Activated CD8-positive, alpha-beta T cell treated with anti-CD3 and anti-CD28 coated beads for 36 hours (primary cell): ENCODE measurements around the gene EAF1. TPM values are rescaled to one million over a fixed set of nuclear protein-coding genes. Genes with fewer than 3 reads are reported as not detected.

Experiments used
- ATAC-seq: fragments of 200-7000 bp; cut with Tn5 transposase; one replicate; pipeline ENCODE4 v1.10.0; 2021; ENCODE audit warnings: mild to moderate bottlenecking, moderate library complexity
- CTCF ChIA-PET: fragments of 350-600 bp; sonication (Branson Sonifier 250); formaldehyde crosslinking; loops from one replicate; lab custom pipeline; 2021; ENCODE audit warnings: antibody characterized with exemption; lab: Charles Lee
- POLR2A ChIA-PET: fragments of 350-600 bp; sonication (Branson Sonifier 250); formaldehyde crosslinking; loops from one replicate; lab custom pipeline; 2021; ENCODE audit warnings: antibody characterized with exemption; lab: Charles Lee
- DNase-seq: peaks from one replicate; pipeline ENCODE4 v3.0.0-alpha.2; 2020
- H3K27ac Mint-ChIP-seq: one replicate; pipeline ENCODE4 v1.8.0; 2021; ENCODE audit warnings: mild to moderate bottlenecking, mixed read lengths
- H3K27me3 Mint-ChIP-seq: one replicate; pipeline ENCODE4 v1.8.0; 2021; ENCODE audit warnings: mixed read lengths
- H3K36me3 Mint-ChIP-seq: one replicate; pipeline ENCODE4 v1.8.0; 2021; ENCODE audit warnings: low read depth, mixed read lengths
- H3K4me1 Mint-ChIP-seq: one replicate; pipeline ENCODE4 v1.8.0; 2021; ENCODE audit warnings: low read depth, mixed read lengths
- H3K4me3 Mint-ChIP-seq: one replicate; pipeline ENCODE4 v1.8.0; 2021; ENCODE audit warnings: mild to moderate bottlenecking, moderate library complexity, mixed read lengths
- H3K9me3 Mint-ChIP-seq: one replicate; pipeline ENCODE4 v1.8.0; 2021; ENCODE audit warnings: mixed read lengths
- CTCF ChIP-seq: fragments of 200-600 bp; IDR thresholded peaks from one replicate; pipeline ENCODE4 v1.8.0; 2022; ENCODE audit warnings: antibody characterized with exemption, mild to moderate bottlenecking
- intact Hi-C: fragments of 100-400 bp; cut with micrococcal nuclease; formaldehyde crosslinking; loops from one replicate; pipeline ENCODE4 v1.10.0; 2022
- total RNA-seq, 2 experiments: library from RNA; stranded (reverse); gene quantifications; one replicate each; pipeline ENCODE4 v1.2.3, GENCODE V29; 2021

The EAF1 gene
- total RNA-seq, 2 experiments from 2014 or later, result 19.7 to 21.8 TPM

GRCh38 chr3:15399970-15400369 lies 27.4 kb upstream of the EAF1 start:
- Mint-ChIP-seq H3K27me3 (no peaks in the 10 kb centered on the region), H3K4me3 (no peak overlapping the region), H3K4me1 (peaks cover 15% of the 10 kb centered on the region), H3K27ac (no peak overlapping the region), H3K9me3 (no peaks in the 10 kb centered on the region), H3K36me3 (peaks cover 2% of the 10 kb centered on the region)
- peak; percentile 37 for DNase-seq
- intact Hi-C loops, result loop anchor here (2.0 to 10.0 kb wide), 2 partner anchors 197 to 285 kb away; no protein-coding TSS in a partner anchor
- CTCF ChIA-PET, result interaction anchor here (1.1 to 5.8 kb wide), 3 partner anchors 25 to 197 kb away, joined by 3 to 55 read pairs (median 8); no protein-coding TSS in a partner anchor
- POLR2A ChIA-PET, result no interaction called here
- peak; percentile 75 for ATAC-seq
- TF ChIP-seq CTCF, result no peak

- ATAC-seq (no peak), DNase-seq (no peak)
- Mint-ChIP-seq H3K9me3 (no peaks in the 10 kb centered on the region), H3K36me3 (no peaks in the 10 kb centered on the region), H3K27me3 (no peaks in the 10 kb centered on the region), H3K4me1 (peaks cover 15% of the 10 kb centered on the region), H3K4me3 (no peak overlapping the region), H3K27ac (no peak overlapping the region)
- intact Hi-C loops, result loop anchor here (10.0 kb wide), 1 partner anchor 287 kb away; no protein-coding TSS in a partner anchor
- ChIA-PET POLR2A (no interaction called here), CTCF (interaction anchor here (4.3 to 8.1 kb wide), 2 partner anchors 134 to 199 kb away, joined by 117 to 125 read pairs; partner anchors contain the start of gene CAPN7)
- TF ChIP-seq CTCF, result no peak
Measured at GRCh38 chr3:15401936-15402335, 25.5 kb upstream of the EAF1 start.

- CTCF ChIA-PET, result interaction anchor here (1.0 to 8.1 kb wide), 3 partner anchors 136 to 296 kb away, joined by 3 to 125 read pairs (median 117); partner anchors contain the start of gene CAPN7
- no peak for ATAC-seq
- POLR2A ChIA-PET, result no interaction called here
- Mint-ChIP-seq H3K4me3 (no peak overlapping the region), H3K36me3 (no peaks in the 10 kb centered on the region), H3K9me3 (no peaks in the 10 kb centered on the region), H3K27ac (no peak overlapping the region), H3K27me3 (no peaks in the 10 kb centered on the region), H3K4me1 (peaks cover 15% of the 10 kb centered on the region)
- TF ChIP-seq CTCF, result no peak
- DNase-seq, result no peak
- intact Hi-C loops, result loop anchor here (10.0 kb wide), 1 partner anchor 289 kb away; no protein-coding TSS in a partner anchor
Measured at GRCh38 chr3:15403495-15403894, 23.9 kb upstream of the EAF1 start.

GRCh38 chr3:15403965-15404364 lies 23.4 kb upstream of the EAF1 start:
- H3K4me1 Mint-ChIP-seq, result peaks cover 15% of the 10 kb centered on the region
- H3K9me3 Mint-ChIP-seq, result no peaks in the 10 kb centered on the region
- H3K27me3 Mint-ChIP-seq, result no peaks in the 10 kb centered on the region
- H3K27ac Mint-ChIP-seq, result no peak overlapping the region
- DNase-seq, result no peak
- no peak overlapping the region for H3K4me3 Mint-ChIP-seq
- POLR2A ChIA-PET, result no interaction called here
- TF ChIP-seq CTCF, result no peak
- CTCF ChIA-PET, result interaction anchor here (1.2 to 8.1 kb wide), 6 partner anchors 17 to 285 kb away, joined by 4 to 125 read pairs (median 6); partner anchors contain the start of gene CAPN7
- H3K36me3 Mint-ChIP-seq, result no peaks in the 10 kb centered on the region
- no peak for ATAC-seq
- intact Hi-C loops, result loop anchor here (2.0 to 10.0 kb wide), 2 partner anchors 135 to 289 kb away; no protein-coding TSS in a partner anchor

- ATAC-seq, result no peak
- CTCF ChIA-PET, result interaction anchor here (0.7 to 8.1 kb wide), 62 partner anchors 9 to 302 kb away, joined by 3 to 125 read pairs (median 4); partner anchors contain the start of genes CAPN7 and COLQ
- no peaks in the 10 kb centered on the region for H3K36me3 Mint-ChIP-seq
- no peak overlapping the region for H3K4me3 Mint-ChIP-seq
- DNase-seq, result no peak
- TF ChIP-seq CTCF, result no peak
- no peaks in the 10 kb centered on the region for H3K27me3 Mint-ChIP-seq
- H3K9me3 Mint-ChIP-seq, result no peaks in the 10 kb centered on the region
- POLR2A ChIA-PET, result interaction anchor here (0.6 to 1.7 kb wide), 3 partner anchors 21 to 310 kb away, joined by 3 to 5 read pairs (median 5); no protein-coding TSS in a partner anchor
- intact Hi-C loops, result loop anchor here (2.0 to 10.0 kb wide), 2 partner anchors 136 to 290 kb away; no protein-coding TSS in a partner anchor
- no peak overlapping the region for H3K27ac Mint-ChIP-seq
- H3K4me1 Mint-ChIP-seq, result peaks cover 8% of the 10 kb centered on the region
Measured at GRCh38 chr3:15404767-15405166, 22.6 kb upstream of the EAF1 start.
